KOPT-K1 (cell line): ENCODE data around the gene DNASE2.
"Not testable (repeated sequence)": the region's sequence is repeated elsewhere in the genome, so short reads cannot be mapped to it uniquely, and the experiment has no call there.

ENCODE experiments used
- H3K27ac ChIP-seq: fragments of 200-600 bp; sonication (generic); 2 replicates; pipeline ENCODE4 v1.5.1; 2016; ENCODE audit warnings: antibody characterized with exemption, mild to moderate bottlenecking, low read depth, low read length; ENCODE audit not compliant: poor library complexity, severe bottlenecking
- H3K36me3 ChIP-seq: fragments of 200-600 bp; sonication (generic); 2 replicates; pipeline ENCODE4 v1.5.1; 2017; ENCODE audit warnings: antibody characterized with exemption, mild to moderate bottlenecking, low read length, moderate library complexity; ENCODE audit not compliant: insufficient read depth
- H3K9me3 ChIP-seq: fragments of 200-600 bp; sonication (generic); 2 replicates; pipeline ENCODE4 v1.5.1; 2017; ENCODE audit warnings: antibody characterized with exemption, low read length, mild to moderate bottlenecking; ENCODE audit not compliant: insufficient read depth, poor library complexity, severe bottlenecking

DNASE2 gene, protein sequence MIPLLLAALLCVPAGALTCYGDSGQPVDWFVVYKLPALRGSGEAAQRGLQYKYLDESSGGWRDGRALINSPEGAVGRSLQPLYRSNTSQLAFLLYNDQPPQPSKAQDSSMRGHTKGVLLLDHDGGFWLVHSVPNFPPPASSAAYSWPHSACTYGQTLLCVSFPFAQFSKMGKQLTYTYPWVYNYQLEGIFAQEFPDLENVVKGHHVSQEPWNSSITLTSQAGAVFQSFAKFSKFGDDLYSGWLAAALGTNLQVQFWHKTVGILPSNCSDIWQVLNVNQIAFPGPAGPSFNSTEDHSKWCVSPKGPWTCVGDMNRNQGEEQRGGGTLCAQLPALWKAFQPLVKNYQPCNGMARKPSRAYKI

DNA sequence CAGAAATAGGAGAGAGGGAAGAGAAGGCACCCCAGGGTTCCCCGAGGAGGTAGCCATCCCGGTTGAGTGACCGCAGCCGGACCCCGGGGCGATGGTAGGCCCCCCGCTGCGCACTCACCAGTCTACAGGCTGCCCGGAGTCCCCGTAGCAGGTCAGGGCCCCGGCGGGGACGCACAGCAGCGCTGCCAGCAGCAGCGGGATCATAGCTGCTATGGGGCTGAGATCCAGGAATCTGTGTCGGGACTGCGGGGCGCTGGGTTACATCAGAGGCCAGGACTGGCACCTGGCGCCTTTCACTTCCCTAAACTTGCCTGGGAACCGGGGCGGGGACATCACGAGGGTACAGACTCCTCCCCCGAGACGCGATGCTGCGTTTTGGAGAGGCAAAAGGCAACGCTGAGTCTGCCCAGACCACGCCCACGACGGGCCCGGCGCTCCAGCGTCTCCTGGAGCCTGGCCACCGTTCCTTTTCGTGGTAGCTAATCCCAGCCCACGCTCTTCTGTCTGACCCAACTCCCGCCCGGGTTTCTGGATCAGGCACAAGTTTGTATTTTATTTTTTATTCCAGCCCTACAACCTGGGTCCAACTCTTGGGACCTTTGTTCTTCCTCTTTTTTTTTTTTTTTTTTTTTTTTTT lies at the start of gene DNASE2:
Gene DNASE2, minus strand, starts transcription at position 278 of the 637 bp plus-strand sequence. Its CDS starts 74 bp downstream, at position 204.
- H3K9me3 ChIP-seq = peaks cover 21% of the 10 kb centered on the region
- peaks cover 15% of the 10 kb centered on the region; the same call in 1 of the 2 replicates for H3K36me3 ChIP-seq
- H3K27ac ChIP-seq = peak within 1 kb of the TSS; percentile 53

DNA sequence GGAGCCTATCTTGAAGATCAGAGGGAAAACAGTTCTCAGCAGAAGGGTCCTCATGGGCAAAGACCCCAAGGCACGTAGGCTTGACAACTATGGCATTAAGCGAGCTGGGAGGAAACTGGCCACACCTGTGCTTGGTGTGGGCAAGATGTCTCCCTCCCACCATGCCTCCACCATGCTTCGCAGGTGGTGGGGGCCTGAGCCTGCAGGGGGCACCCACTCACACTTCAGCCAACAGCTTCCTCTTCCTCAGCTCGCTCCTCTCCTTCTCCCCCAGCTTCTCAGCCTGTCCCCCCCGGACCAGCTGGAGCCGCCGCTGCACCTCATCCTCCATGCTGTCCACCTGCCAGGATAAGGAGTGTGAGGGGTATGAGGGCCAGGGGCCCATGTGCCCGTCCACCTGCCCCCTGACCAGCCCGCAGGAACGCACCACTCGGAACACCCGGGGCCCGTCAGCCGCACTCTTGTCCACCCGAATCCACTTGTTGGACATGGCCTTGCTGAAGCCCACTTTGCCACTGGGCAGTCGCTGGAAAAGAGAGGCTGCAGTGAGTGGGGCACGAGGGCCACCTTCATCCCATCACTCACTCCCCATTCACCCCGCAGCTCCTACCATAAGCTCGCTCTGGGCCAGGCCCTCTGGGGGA lies 48.9 kb upstream of the DNASE2 start:
- Histone ChIP-seq H3K27ac (peak overlapping the region; percentile 34), H3K36me3 (peaks cover 67% of the 10 kb centered on the region), H3K9me3 (no peaks in the 10 kb centered on the region)

GRCh38 chr19:12924621-12925310 lies 43.5 kb upstream of the DNASE2 start:
- no peaks in the 10 kb centered on the region for H3K9me3 ChIP-seq
- H3K36me3 ChIP-seq = peaks cover 79% of the 10 kb centered on the region
- H3K27ac ChIP-seq = no peak overlapping the region

DNA sequence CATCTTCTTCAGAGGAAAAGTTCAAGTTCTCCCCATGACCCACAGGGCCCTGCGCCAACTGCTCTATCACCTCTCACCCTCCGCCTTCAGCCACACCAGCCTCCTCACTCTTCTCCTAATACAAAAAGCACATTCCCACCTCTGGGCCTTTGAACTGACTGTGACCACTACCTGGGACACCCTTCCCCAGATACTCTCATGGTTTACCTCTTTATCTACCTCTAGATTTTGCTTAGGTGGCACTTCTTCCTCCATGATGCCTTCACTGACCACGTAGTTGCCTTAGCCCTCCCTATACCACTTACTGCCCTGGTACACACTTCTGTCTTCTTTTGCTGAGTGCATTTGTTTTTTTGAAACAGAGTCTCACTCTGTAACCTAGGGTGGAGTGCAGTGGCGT lies 41.7 kb upstream of the DNASE2 start:
- no peaks in the 10 kb centered on the region for H3K9me3 ChIP-seq
- H3K36me3 ChIP-seq = peaks cover 61% of the 10 kb centered on the region
- H3K27ac ChIP-seq = no peak overlapping the region

- Histone ChIP-seq H3K9me3 (no peaks in the 10 kb centered on the region), H3K27ac (peak overlapping the region; percentile 21), H3K36me3 (peaks cover 42% of the 10 kb centered on the region)
Measured at GRCh38 chr19:12921047-12921446, 39.8 kb upstream of the DNASE2 start.

DNA sequence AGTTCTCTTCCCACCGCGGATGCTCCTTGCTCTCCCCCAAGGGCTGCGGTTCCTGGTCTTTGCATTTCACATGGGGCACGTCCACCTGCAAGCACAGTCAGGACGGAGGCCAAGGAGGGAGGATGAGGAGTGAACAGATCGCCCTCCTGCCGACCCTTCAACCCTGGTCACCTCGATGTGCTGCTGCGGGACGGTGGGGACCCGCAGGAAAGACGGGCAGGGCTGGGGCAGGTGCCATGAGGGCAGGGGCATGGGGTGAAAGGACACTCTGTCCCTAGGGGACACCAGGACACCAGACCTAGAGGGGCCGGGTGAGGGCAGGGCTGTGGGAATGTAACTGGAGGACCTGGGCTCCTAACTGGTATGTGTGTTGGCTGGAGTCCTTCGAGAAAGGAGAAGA lies 37.0 kb upstream of the DNASE2 start:
- H3K27ac ChIP-seq = peak overlapping the region; percentile 74
- H3K9me3 ChIP-seq = no peaks in the 10 kb centered on the region
- H3K36me3 ChIP-seq = peaks cover 14% of the 10 kb centered on the region

GRCh38 chr19:12915860-12916259 lies 34.6 kb upstream of the DNASE2 start:
- H3K27ac ChIP-seq = peak overlapping the region; percentile 84
- not testable (repeated sequence) for H3K9me3 ChIP-seq, H3K36me3 ChIP-seq

DNA sequence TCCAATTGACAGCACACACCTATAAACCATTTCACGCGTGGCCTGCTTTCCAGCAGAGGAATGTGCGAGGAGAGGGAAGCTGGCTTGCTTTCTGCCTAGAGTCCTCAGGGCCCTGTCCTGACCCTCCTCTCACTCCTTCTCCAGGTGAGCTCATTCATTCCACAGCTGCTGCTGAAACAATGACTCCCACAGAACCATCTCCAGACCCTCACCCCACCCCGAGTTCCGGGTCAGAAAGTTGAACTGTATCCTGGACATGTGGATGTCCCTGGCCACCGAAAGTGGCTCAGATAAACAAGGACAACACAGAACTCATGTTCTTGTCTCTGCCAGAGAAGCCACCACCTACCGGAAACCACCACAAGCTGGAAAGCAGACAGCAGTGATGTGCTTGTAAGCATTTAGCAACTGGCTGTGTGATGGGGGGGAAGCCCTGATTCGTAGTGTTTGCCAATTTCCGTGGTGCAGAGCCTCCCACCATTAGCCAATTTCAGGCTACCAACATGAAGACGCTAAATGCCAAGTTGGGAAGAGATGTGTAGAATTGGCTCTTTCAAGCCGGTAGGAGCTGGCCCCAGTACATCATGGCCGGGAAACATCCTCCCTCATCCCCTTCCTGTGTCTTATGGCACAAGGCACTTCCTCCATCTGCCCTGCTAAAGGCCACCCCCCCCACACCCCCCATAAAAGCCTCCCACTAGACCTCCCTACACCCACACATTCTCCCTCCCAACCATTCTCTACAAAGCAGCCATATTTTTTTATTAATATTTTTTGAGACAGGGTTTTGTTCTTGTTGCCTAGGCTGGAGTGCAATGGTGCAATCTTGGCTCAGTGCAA lies 32.8 kb upstream of the DNASE2 start:
- Histone ChIP-seq H3K27ac (peak overlapping the region; percentile 84), H3K9me3 (no peaks in the 10 kb centered on the region), H3K36me3 (no peaks in the 10 kb centered on the region)

DNA sequence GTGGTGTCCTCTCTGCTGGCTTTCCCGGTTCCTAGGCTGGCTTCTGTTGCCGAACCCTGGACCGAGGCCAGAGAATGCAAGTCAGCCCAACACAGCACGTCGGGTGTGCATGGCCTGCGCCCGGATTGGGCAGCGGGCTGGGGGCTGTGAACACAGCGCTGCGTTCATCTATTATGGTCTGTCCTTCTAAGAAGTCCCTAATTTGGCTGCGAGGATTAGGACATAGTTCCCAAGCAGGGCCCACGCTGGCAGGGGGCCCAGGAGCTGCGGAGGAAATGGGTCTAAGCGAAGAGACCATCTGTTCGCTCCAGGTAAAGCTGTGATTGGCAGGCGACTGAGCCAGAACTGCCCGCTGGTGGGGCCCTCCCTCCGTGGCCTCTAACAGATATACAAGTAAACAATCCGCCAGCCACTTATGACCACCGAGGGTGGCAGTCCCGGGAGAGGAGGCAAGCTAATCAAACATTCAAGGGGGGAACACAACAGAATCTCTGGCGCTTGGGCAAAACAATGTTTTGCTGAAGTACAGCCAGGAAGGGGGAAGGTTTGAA lies 31.8 kb upstream of the DNASE2 start:
- H3K36me3 ChIP-seq = no peaks in the 10 kb centered on the region
- peak overlapping the region; percentile 84 for H3K27ac ChIP-seq
- no peaks in the 10 kb centered on the region for H3K9me3 ChIP-seq

DNA sequence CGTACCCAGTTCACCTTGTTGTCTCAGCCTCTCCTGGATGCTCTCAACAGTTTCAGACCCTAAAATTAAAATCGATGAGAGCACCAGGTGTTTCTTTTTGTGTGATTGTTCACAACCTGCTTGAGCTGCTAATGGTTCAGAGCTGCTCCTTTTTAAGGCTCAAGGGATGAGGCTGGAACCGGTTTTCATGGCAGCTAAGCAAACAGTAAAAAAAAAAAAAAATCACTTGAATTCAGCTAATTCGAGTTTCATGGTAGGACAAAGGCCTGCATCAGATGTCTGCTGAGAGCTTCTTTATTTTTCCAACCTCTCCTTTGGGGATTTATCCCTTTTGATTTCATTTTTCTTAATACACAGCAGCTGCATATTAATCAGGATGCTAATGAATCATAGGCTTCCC lies 31.3 kb upstream of the DNASE2 start:
- H3K27ac ChIP-seq = peak overlapping the region; percentile 84
- no peaks in the 10 kb centered on the region for H3K36me3 ChIP-seq
- no peaks in the 10 kb centered on the region for H3K9me3 ChIP-seq

DNA sequence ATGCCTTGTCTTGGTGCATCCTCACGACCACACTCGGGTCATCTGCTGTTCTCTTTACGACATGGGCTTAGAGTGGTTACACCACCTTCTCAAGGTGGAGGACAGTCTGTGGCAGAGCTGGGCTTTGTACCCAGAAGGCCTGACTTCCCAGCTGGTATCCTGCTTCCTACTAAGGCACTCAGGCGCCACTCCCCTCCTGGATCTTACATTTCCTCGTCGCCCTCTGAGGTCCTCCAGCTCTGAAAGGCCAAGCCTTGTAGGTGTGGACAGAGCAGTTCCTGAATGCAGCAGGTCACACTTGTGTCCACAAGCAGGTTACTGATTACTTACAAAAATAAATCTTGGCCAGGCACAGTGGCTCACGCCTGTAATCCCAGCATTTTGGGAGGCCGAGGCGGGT lies 25.9 kb upstream of the DNASE2 start:
- Histone ChIP-seq H3K9me3 (no peaks in the 10 kb centered on the region), H3K36me3 (no peaks in the 10 kb centered on the region; the same call in 1 of the 2 replicates), H3K27ac (no peak overlapping the region)

DNA sequence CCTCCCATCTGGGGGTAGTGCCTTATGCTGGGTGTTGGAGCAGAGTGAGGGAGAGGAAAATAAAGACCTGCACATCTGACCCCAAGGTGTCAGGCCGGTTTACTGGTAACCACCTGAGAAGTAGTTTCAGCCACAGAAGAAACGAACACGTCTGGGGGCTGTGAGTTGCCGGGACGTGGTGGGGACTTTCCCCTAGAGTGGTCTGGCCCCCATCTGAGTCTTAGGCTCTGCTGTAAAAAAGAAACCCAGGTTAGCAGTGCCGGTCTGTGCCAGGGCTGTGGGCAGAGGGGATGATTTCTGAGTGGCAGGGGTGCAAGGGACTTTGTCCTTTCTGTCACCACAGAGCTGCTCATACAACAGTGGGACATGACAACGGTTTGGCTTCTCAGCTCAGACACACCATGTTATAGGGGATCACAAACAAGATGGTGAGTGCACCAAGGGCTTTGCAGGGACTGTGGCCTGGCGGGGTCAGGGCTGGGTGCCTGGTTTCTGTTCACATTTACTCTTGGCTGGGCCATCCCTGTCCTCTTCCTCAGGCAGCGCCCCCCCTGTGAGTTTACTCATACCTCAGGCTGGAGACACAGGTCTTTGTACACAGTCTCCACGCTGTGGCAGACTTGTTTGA lies 18.8 kb upstream of the DNASE2 start:
- H3K9me3 ChIP-seq = no peaks in the 10 kb centered on the region
- H3K27ac ChIP-seq = no peak overlapping the region
- peaks cover 52% of the 10 kb centered on the region for H3K36me3 ChIP-seq

- Histone ChIP-seq H3K36me3 (peaks cover 75% of the 10 kb centered on the region), H3K27ac (no peak overlapping the region), H3K9me3 (no peaks in the 10 kb centered on the region)
Measured at GRCh38 chr19:12896460-12896859, 15.2 kb upstream of the DNASE2 start.

- no peak overlapping the region for H3K27ac ChIP-seq
- peaks cover 54% of the 10 kb centered on the region for H3K36me3 ChIP-seq
- no peaks in the 10 kb centered on the region for H3K9me3 ChIP-seq
Measured at GRCh38 chr19:12893582-12893981, 12.3 kb upstream of the DNASE2 start.
